SK-MEL-5 (cell line): ENCODE data around the gene STOML3. TPM values are rescaled to one million over a fixed set of nuclear protein-coding genes. Genes with fewer than 3 reads are reported as not detected.
A peak's percentile ranks its signal among the peaks of the same experiment; 100 is the strongest.

Source experiments
- DNase-seq: peaks from one replicate; pipeline ENCODE4 v3.0.0-alpha.2; 2016; ENCODE audit warnings: low read depth, low spot score
- in situ Hi-C: cut with HindIII; loops from 2 replicates; pipeline ENCODE4 v1.10.0; 2016; ENCODE audit warnings: low sequenced_read_pairs, high pct_unique_total_duplicates, low pct_unique_long_range_greater_than_20kb
- total RNA-seq: library from RNA; depleted of rRNA; stranded (reverse); fragments of >200 nt; shearing (Covaris generic); gene quantifications from 2 replicates; pipeline ENCODE4 v1.2.3, GENCODE V29; 2014; rRNA removed

Gene STOML3
- total RNA-seq, 1 experiment from 2014 or later, result not detected

- DNase-seq, result no peak
- in situ Hi-C loops, result no loop called here
Measured at GRCh38 chr13:38950987-38951386, 39.6 kb downstream of the STOML3 start.

- no peak for DNase-seq
- in situ Hi-C loops, result no loop called here
Measured at GRCh38 chr13:38947054-38947453, 43.6 kb downstream of the STOML3 start.

GRCh38 chr13:38944219-38944618 lies 46.4 kb downstream of the STOML3 start:
- in situ Hi-C loops, result no loop called here
- DNase-seq, result no peak

GRCh38 chr13:38943231-38943630 lies 47.4 kb downstream of the STOML3 start:
- no peak for DNase-seq
- in situ Hi-C loops, result no loop called here

GRCh38 chr13:38941353-38941945 lies 49.2 kb downstream of the STOML3 start:
- no peak for DNase-seq
- in situ Hi-C loops, result no loop called here

GRCh38 chr13:38933786-38934185 lies 56.8 kb downstream of the STOML3 start:
- in situ Hi-C loops, result no loop called here
- peak; percentile 41 for DNase-seq

GRCh38 chr13:38922170-38922569 lies 68.5 kb downstream of the STOML3 start:
- DNase-seq, result no peak
- in situ Hi-C loops, result no loop called here

- no peak for DNase-seq
- in situ Hi-C loops, result no loop called here
Measured at GRCh38 chr13:38921081-38921480, 69.5 kb downstream of the STOML3 start.

Other genes starting within 250 kb of the STOML3 start
- gene PROSER1, start 47.3 kb upstream of the STOML3 start, total RNA-seq, result 9.0 and 9.6 TPM in 2 replicates
- 24.2 and 26.1 TPM in 2 replicates for gene NHLRC3, start 47.6 kb upstream of the STOML3 start, total RNA-seq